Cortex of kidney (tissue), 1 donor: Measurements from ENCODE around the gene HTR1B.

ENCODE experiments used
- DNase-seq: peaks from one replicate; lab custom pipeline; 2025; lab: John Stamatoyannopoulos, UW

HTR1B gene

GRCh38 chr6:77463308-77463860, at the start of gene HTR1B:
HTR1B (minus strand) TSS chr6:77463491; CDS start chr6:77463403, 88 bp downstream.
- no peak for DNase-seq

- no peak for DNase-seq
These were observed 49.3 kb upstream of the HTR1B start for GRCh38 chr6:77512554-77512953.

- DNase-seq: no peak
These were observed 48.6 kb upstream of the HTR1B start for GRCh38 chr6:77511860-77512259.

GRCh38 chr6:77502981-77503380, 39.7 kb upstream of the HTR1B start:
- no peak for DNase-seq

- DNase-seq: no peak
These were observed 29.2 kb upstream of the HTR1B start for GRCh38 chr6:77492530-77492929.

GRCh38 chr6:77487808-77488425, 24.6 kb upstream of the HTR1B start:
- DNase-seq: no peak

GRCh38 chr6:77482981-77483380, 19.7 kb upstream of the HTR1B start:
- no peak for DNase-seq

GRCh38 chr6:77474973-77475372, 11.7 kb upstream of the HTR1B start:
- no peak for DNase-seq

- no peak for DNase-seq
These were observed 11.1 kb upstream of the HTR1B start for GRCh38 chr6:77474286-77474956.

GRCh38 chr6:77470983-77471382, 7.7 kb upstream of the HTR1B start:
- DNase-seq: no peak

- no peak for DNase-seq
These were observed 5.6 kb upstream of the HTR1B start for GRCh38 chr6:77468939-77469338.

- DNase-seq: no peak
These were observed 3.5 kb upstream of the HTR1B start for GRCh38 chr6:77466451-77467437.

GRCh38 chr6:77466055-77466450, 2.8 kb upstream of the HTR1B start:
- no peak for DNase-seq

- no peak for DNase-seq
These were observed 1.2 kb upstream of the HTR1B start for GRCh38 chr6:77464495-77464867.

- no peak for DNase-seq
These were observed 687 bp upstream of the HTR1B start for GRCh38 chr6:77463861-77464494.

- DNase-seq: no peak
These were observed 658 bp downstream of the HTR1B start for GRCh38 chr6:77462359-77463307.

GRCh38 chr6:77461796-77462195, 1.5 kb downstream of the HTR1B start:
- no peak for DNase-seq

GRCh38 chr6:77458421-77458820, 4.9 kb downstream of the HTR1B start:
- no peak for DNase-seq

- no peak for DNase-seq
These were observed 5.5 kb downstream of the HTR1B start for GRCh38 chr6:77457720-77458349.

- no peak for DNase-seq
These were observed 6.6 kb downstream of the HTR1B start for GRCh38 chr6:77456531-77457248.
